Psoas muscle (tissue), 8 donors: ENCODE measurements around the gene B4GALT6. TPM values are rescaled to one million over a fixed set of nuclear protein-coding genes. Genes with fewer than 3 reads are reported as not detected.

Experiments used
- ATAC-seq, 4 donors: fragments of 200-7000 bp; cut with Tn5 transposase; one replicate each; pipeline ENCODE4 v1.9.1; 2020; ENCODE audit warnings: moderate library complexity in 3 of 4, mild to moderate bottlenecking in 2 of 4
- DNase-seq, 2 donors: peaks; one replicate each; pipeline ENCODE4 v3.0.0-alpha.2; 2020
- H3K27ac ChIP-seq: fragments of 200-600 bp; one replicate; pipeline ENCODE4 v1.8.0; 2022
- H3K27me3 ChIP-seq, 3 donors: fragments of 200-600 bp in 1 of 3; one replicate each; pipeline versions ENCODE4 v1.6.1 to v1.8.0; 2013 to 2022; ENCODE audit warnings: low read length in 2 of 3, mild to moderate bottlenecking in 2 of 3, moderate library complexity in 1 of 3; ENCODE audit not compliant: insufficient read depth in 3 of 3
- H3K36me3 ChIP-seq, 2 donors: fragments of 200-600 bp in 1 of 2; one replicate each; pipeline versions ENCODE4 v1.6.1 to v1.8.0; 2013 to 2022; ENCODE audit warnings: low read depth in 1 of 2, mild to moderate bottlenecking in 1 of 2, moderate library complexity in 1 of 2; ENCODE audit not compliant: insufficient read depth in 1 of 2
- H3K4me1 ChIP-seq: fragments of 200-600 bp; one replicate; pipeline ENCODE4 v1.8.0; 2022
- H3K4me3 ChIP-seq: fragments of 200-600 bp; one replicate; pipeline ENCODE4 v1.8.0; 2022; ENCODE audit warnings: mild to moderate bottlenecking
- H3K9me3 ChIP-seq: fragments of 200-600 bp; one replicate; pipeline ENCODE4 v1.8.0; 2022
- CTCF ChIP-seq: fragments of 200-600 bp; IDR thresholded peaks from one replicate; pipeline ENCODE4 v1.8.0; 2022; ENCODE audit warnings: antibody characterized with exemption
- WGBS, 3 donors: extraction: QIAGEN DNeasy Blood & Tissue Kit; methylation state at CpG; one replicate each; pipeline versions ENCODE4 v1.1.6 to v1.1.7; 2013; 5-methylcytosine and 5-hydroxymethylcytosine counted together
- intact Hi-C, 2 donors: fragments of 100-400 bp; cut with DNase I; formaldehyde crosslinking; loops; one replicate each; pipeline versions ENCODE4 v1.11.0 to v1.14.2; 2022
- polyA plus RNA-seq, 3 donors: library from polyadenylated mRNA; stranded (reverse); fragments of 200-250 nt; gene quantifications; one replicate each; pipeline ENCODE4 v1.2.3, GENCODE V29; 2013
- total RNA-seq, 4 donors: library from RNA; stranded (reverse); fragmentation: NEBNext Ultra II Directional in 2 of 4; extraction: Animal tissue kit (Norgen Biotek cat#: 25700) in 2 of 4; gene quantifications; one replicate each; pipeline versions ENCODE4 v1.2.1 to v1.2.4, GENCODE V29; 2021 to 2023
- donor health status: healthy with polysubstance abuse.
- donor health status: DM: no; HTN: no; CAD: no; lungs with moderate emphysema.
- donor health status: Bipolar disorder and iron deficiency.
- donor health status: healthy.
- donor health status: DM: yes; HTN: yes; CAD: no.
- donor health status: DM: no; HTN: no; CAD: no.
- donor health status: DM: no; HTN: no; CAD: no.
- donor health status: DM: yes; HTN: yes; CAD: no.

Gene B4GALT6
- total and polyA plus RNA-seq, 7 donors, result 0.98 to 13.3 (median 6.7) TPM

- DNase-seq (no peak), ATAC-seq (no peak)
- Histone ChIP-seq H3K9me3 (no peaks in the 10 kb centered on the region), H3K27me3 (no peaks in the 10 kb centered on the region), H3K4me1 (peaks cover 17% of the 10 kb centered on the region), H3K36me3 (no peaks in the 10 kb centered on the region), H3K27ac (no peak overlapping the region), H3K4me3 (no peak overlapping the region)
- TF ChIP-seq CTCF, result no peak
- intact Hi-C loops, result no loop called here
- WGBS, 3 donors, result 63 to 76% (median 70%) methylated on average over 3 of the region's 3 CpGs
These were observed 22.4 kb downstream of the B4GALT6 start for GRCh38 chr18:31661965-31662364.

- no peak for TF ChIP-seq CTCF
- no peaks in the 10 kb centered on the region for H3K27me3 ChIP-seq
- no peaks in the 10 kb centered on the region for H3K9me3 ChIP-seq
- intact Hi-C loops, result no loop called here
- H3K4me1 ChIP-seq, result peaks cover 17% of the 10 kb centered on the region
- H3K27ac ChIP-seq, result no peak overlapping the region
- ATAC-seq (no peak), DNase-seq (no peak)
- H3K4me3 ChIP-seq, result no peak overlapping the region
- WGBS, 3 donors, result 95 to 97% (median 95%) methylated on average over 4 of the region's 4 CpGs
- no peaks in the 10 kb centered on the region for H3K36me3 ChIP-seq
These were observed 23.6 kb downstream of the B4GALT6 start for GRCh38 chr18:31660763-31661162.

- H3K36me3 ChIP-seq, result no peaks in the 10 kb centered on the region
- H3K27ac ChIP-seq, result peak overlapping the region; percentile 74
- no peaks in the 10 kb centered on the region for H3K27me3 ChIP-seq
- DNase-seq (no peak), ATAC-seq (no peak)
- H3K4me1 ChIP-seq, result peaks cover 17% of the 10 kb centered on the region
- TF ChIP-seq CTCF, result no peak
- H3K9me3 ChIP-seq, result no peaks in the 10 kb centered on the region
- WGBS, 3 donors, result 85 to 95% (median 89%) methylated on average over 1 of the region's 1 CpG
- no peak overlapping the region for H3K4me3 ChIP-seq
- intact Hi-C loops, result no loop called here
These were observed 24.7 kb downstream of the B4GALT6 start for GRCh38 chr18:31659576-31660177.

- intact Hi-C loops, result no loop called here
- no peaks in the 10 kb centered on the region for H3K36me3 ChIP-seq
- DNase-seq, result no peak
- 49 to 59% (median 57%) methylated on average over 10 of the region's 10 CpGs for WGBS, 3 donors
- no peaks in the 10 kb centered on the region for H3K9me3 ChIP-seq
- no peak for TF ChIP-seq CTCF
- peak overlapping the region; percentile 46 for H3K4me3 ChIP-seq
- peak; percentile 79 to 90 (median 88) for ATAC-seq
- peak overlapping the region; percentile 74 for H3K27ac ChIP-seq
- H3K27me3 ChIP-seq, result no peaks in the 10 kb centered on the region
- H3K4me1 ChIP-seq, result peaks cover 17% of the 10 kb centered on the region
These were observed 25.5 kb downstream of the B4GALT6 start for GRCh38 chr18:31658670-31659575.
